DOHH2 (cell line): ENCODE measurements around the gene PDE4B.

Source experiments
- H3F3A ChIP-seq: fragments of 200-600 bp; sonication (generic), shearing (Covaris generic); 2 replicates; pipeline ENCODE4 v1.6.0; 2016; ENCODE audit warnings: antibody characterized with exemption, mild to moderate bottlenecking; ENCODE audit not compliant: control insufficient read depth, insufficient read depth
- H3K27ac ChIP-seq: fragments of 200-600 bp; sonication (generic); 2 replicates; pipeline ENCODE4 v1.5.1; 2014; ENCODE audit warnings: low read depth, mild to moderate bottlenecking, low read length, moderate library complexity
- H3K27me3 ChIP-seq: fragments of 200-600 bp; sonication (generic); 2 replicates; pipeline ENCODE4 v1.6.1; 2014; ENCODE audit warnings: mild to moderate bottlenecking, low read length, mixed read lengths; ENCODE audit not compliant: control insufficient read depth
- H3K36me3 ChIP-seq: fragments of 200-600 bp; sonication (generic); 2 replicates; pipeline ENCODE4 v1.6.1; 2014; ENCODE audit warnings: mild to moderate bottlenecking, low read length, moderate library complexity, mixed read lengths; ENCODE audit not compliant: control insufficient read depth
- H3K4me1 ChIP-seq: fragments of 200-600 bp; sonication (generic); 2 replicates; pipeline ENCODE4 v1.6.1; 2014; ENCODE audit warnings: mild to moderate bottlenecking, low read length, mixed read lengths; ENCODE audit not compliant: control insufficient read depth
- H3K4me2 ChIP-seq: fragments of 200-600 bp; sonication (generic); 2 replicates; pipeline ENCODE4 v1.6.0; 2014; ENCODE audit warnings: mild to moderate bottlenecking, low read length, moderate library complexity
- H3K4me3 ChIP-seq: fragments of 200-600 bp; sonication (generic); 2 replicates; pipeline ENCODE4 v1.5.1; 2014; ENCODE audit warnings: mild to moderate bottlenecking, low read length, mixed read lengths
- H3K79me2 ChIP-seq: fragments of 200-600 bp; sonication (generic); 2 replicates; pipeline ENCODE4 v1.6.1; 2014; ENCODE audit warnings: mild to moderate bottlenecking, low read length, mixed read lengths; ENCODE audit not compliant: control insufficient read depth
- H3K9me2 ChIP-seq: fragments of 200-600 bp; sonication (generic); replicated peaks from 2 replicates; pipeline ENCODE4 v1.6.1; 2014; ENCODE audit warnings: mild to moderate bottlenecking, low read length, mixed read lengths; ENCODE audit not compliant: control insufficient read depth
- H3K9me3 ChIP-seq: fragments of 200-600 bp; sonication (generic); 2 replicates; pipeline ENCODE4 v1.6.1; 2014; ENCODE audit warnings: antibody characterized with exemption, low read length, mixed read lengths; ENCODE audit not compliant: control insufficient read depth, insufficient read depth
- H4K20me1 ChIP-seq: fragments of 200-600 bp; sonication (generic); 2 replicates; pipeline ENCODE4 v1.6.0; 2014; ENCODE audit warnings: low read depth, mild to moderate bottlenecking, antibody characterized with exemption, low read length, moderate library complexity; ENCODE audit not compliant: control insufficient read depth, insufficient read depth
- EZH2phosphoT487 ChIP-seq: fragments of 200-600 bp; sonication (generic); IDR thresholded peaks from 2 replicates; pipeline ENCODE4 v1.6.1; 2017; ENCODE audit warnings: borderline replicate concordance, mild to moderate bottlenecking, antibody characterized with exemption, low read length, moderate library complexity, mixed read lengths
- TF ChIP-seq, protein P1 (sequence below): fragments of 200-600 bp; sonication (generic); IDR thresholded peaks from one replicate; pipeline ENCODE4 v1.5.1; 2014; ENCODE audit warnings: antibody characterized with exemption, mild to moderate bottlenecking, low read depth, low read length; ENCODE audit not compliant: poor library complexity, severe bottlenecking

The PDE4B gene

DNA sequence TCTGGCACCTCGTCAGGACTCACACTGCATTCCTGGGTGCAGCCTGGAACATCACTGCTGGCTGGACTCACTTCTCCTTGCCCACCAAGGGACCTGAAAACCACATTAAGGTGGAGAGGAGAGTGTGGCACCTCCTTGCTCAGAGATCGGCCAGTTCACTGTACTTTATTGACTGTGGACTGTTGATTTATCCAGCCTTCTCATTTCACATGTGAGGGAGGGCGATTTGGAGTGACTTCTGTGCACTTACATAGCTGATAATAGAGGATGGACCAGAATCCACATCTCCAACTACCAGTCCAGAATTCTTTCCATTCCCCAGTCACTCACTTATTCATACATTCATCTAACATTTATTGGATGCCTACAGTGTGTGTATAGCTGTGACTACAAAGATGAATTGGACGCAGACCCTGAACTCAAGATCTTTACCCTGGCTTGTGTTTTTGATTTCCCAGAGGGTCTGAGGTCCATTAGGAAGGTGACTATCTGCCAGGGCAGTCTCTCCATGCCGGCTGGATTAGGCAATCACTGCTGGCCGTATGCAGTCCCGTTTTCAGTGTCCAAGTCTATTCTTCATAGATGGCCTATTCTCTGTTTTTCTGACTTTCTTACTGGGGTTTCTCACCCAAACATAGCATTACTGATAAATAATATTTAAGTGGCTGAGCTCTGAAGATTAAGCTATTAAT, 507.7 kb downstream of the PDE4B start:
- Histone ChIP-seq H3K36me3 (no peaks in the 10 kb centered on the region), H3K79me2 (no peaks in the 10 kb centered on the region), H3K27ac (no peak overlapping the region), H3K4me2 (no peak overlapping the region), H3K9me2 (no peaks in the 10 kb centered on the region), H4K20me1 (no peaks in the 10 kb centered on the region), H3K4me3 (no peak overlapping the region), H3K27me3 (no peaks in the 10 kb centered on the region), H3K9me3 (no peaks in the 10 kb centered on the region), H3K4me1 (no peaks in the 10 kb centered on the region), H3F3A (no peaks in the 10 kb centered on the region)
- no peak for TF ChIP-seq EZH2phosphoT487
- TF ChIP-seq, protein P1, sequence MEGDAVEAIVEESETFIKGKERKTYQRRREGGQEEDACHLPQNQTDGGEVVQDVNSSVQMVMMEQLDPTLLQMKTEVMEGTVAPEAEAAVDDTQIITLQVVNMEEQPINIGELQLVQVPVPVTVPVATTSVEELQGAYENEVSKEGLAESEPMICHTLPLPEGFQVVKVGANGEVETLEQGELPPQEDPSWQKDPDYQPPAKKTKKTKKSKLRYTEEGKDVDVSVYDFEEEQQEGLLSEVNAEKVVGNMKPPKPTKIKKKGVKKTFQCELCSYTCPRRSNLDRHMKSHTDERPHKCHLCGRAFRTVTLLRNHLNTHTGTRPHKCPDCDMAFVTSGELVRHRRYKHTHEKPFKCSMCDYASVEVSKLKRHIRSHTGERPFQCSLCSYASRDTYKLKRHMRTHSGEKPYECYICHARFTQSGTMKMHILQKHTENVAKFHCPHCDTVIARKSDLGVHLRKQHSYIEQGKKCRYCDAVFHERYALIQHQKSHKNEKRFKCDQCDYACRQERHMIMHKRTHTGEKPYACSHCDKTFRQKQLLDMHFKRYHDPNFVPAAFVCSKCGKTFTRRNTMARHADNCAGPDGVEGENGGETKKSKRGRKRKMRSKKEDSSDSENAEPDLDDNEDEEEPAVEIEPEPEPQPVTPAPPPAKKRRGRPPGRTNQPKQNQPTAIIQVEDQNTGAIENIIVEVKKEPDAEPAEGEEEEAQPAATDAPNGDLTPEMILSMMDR = no peak

DNA sequence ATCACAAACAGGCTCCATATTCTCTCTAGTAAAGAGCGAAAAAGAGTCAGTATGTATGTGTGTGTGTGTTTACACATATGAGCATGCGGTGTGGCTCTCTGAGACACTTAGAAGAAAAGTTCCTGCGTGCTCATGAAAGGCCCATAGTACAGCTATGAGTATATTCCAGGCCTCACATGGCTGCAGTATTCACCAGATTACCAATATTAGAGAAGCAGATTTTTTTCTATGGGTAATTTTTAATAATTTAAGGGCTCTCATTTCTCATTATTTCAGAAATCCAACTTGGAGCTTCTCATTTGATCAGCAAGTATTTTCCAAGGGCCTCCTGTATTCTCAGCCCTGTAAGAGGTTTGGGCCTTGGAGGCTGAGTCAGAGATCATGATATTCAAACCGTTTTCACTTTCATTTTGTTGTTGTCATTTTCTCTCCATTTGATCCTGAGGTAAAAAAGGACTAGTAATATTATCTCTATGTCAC, 508.3 kb downstream of the PDE4B start:
- Histone ChIP-seq H3K27ac (no peak overlapping the region), H3K4me3 (no peak overlapping the region), H4K20me1 (no peaks in the 10 kb centered on the region), H3K9me2 (no peaks in the 10 kb centered on the region), H3K27me3 (no peaks in the 10 kb centered on the region), H3K4me2 (no peak overlapping the region), H3K9me3 (no peaks in the 10 kb centered on the region), H3K79me2 (no peaks in the 10 kb centered on the region), H3K4me1 (no peaks in the 10 kb centered on the region), H3K36me3 (no peaks in the 10 kb centered on the region), H3F3A (no peaks in the 10 kb centered on the region)
- TF ChIP-seq, protein P1 = no peak
- TF ChIP-seq EZH2phosphoT487 = no peak

DNA sequence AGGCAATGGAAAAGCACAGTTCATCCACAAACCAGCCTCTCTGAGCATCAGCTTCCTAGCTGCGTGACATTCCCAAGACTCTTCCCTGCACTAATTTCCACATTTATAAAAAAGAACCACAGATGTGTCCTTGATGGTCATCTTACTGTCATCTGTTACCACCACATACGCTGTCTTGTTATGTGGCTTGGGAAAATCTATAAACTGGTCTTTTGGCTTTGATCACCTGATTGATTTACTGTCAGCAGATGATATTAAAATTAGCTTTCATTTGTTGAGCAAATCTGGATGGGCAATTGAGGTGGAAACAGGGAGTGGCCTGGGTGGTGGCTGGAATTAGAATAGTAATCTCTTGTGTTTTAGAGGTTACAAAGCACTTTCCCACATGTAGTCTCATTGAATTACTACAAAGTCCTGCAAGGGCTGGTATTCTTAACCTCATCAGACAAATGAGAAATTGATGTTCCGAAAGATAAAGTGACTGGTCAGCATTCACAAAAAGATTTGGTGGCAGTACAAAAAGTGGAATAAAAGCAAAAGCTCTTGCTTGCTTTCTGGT, 509.6 kb downstream of the PDE4B start:
- H3K36me3 ChIP-seq = no peaks in the 10 kb centered on the region
- H3K27me3 ChIP-seq = no peaks in the 10 kb centered on the region
- H3K79me2 ChIP-seq = no peaks in the 10 kb centered on the region
- TF ChIP-seq, protein P1 = no peak
- no peak for TF ChIP-seq EZH2phosphoT487
- H3K9me3 ChIP-seq = no peaks in the 10 kb centered on the region
- no peaks in the 10 kb centered on the region for H4K20me1 ChIP-seq
- no peak overlapping the region for H3K4me3 ChIP-seq
- H3K4me2 ChIP-seq = no peak overlapping the region
- no peaks in the 10 kb centered on the region for H3K4me1 ChIP-seq
- H3F3A ChIP-seq = no peaks in the 10 kb centered on the region
- H3K9me2 ChIP-seq = no peaks in the 10 kb centered on the region
- H3K27ac ChIP-seq = no peak overlapping the region
